ENCODE data around the gene ZDHHC7. TPM values are rescaled to one million over a fixed set of nuclear protein-coding genes. Genes with fewer than 3 reads are reported as not detected.

Gene ZDHHC7
- total and polyA plus RNA-seq, 2 of the 8 experiments (the other 6 are each of a cell fraction or from before 2014, with no cell fraction given): 40.5 to 56.3 TPM

GRCh38 chr16:85014311-85014710 is 3.0 kb upstream of the ZDHHC7 start (continued):
- no peak for TF ChIP-seq CHD7 (IDR thresholded peaks at IDR 0.05; ENCODE audit: insufficient replicate concordance, low read length)
- no peak for TF ChIP-seq GABPA (IDR thresholded peaks at IDR 0.05; ENCODE audit: borderline replicate concordance, insufficient read depth, low read length)
- no peak for TF ChIP-seq JUND (IDR thresholded peaks at IDR 0.05; ENCODE audit: low read length)
- no peak for TF ChIP-seq NANOG (IDR thresholded peaks at IDR 0.05; ENCODE audit: insufficient read depth, low read depth, low read length, poor library complexity, severe bottlenecking)
- TF ChIP-seq USF2 (IDR thresholded peaks at IDR 0.05; ENCODE audit: low read length): no peak

All from H1 (cell line).